Activated naive CD8-positive, alpha-beta T cell treated with anti-CD3 and anti-CD28 coated beads, Interleukin-2, amount 10 ng/mL, durations not matched to agents 7 days and 5 days (primary cell): ENCODE measurements around the gene CTBP2. TPM values are rescaled to one million over a fixed set of nuclear protein-coding genes. Genes with fewer than 3 reads are reported as not detected.

Source experiments
- ATAC-seq: fragments of 150-1000 bp; cut with Tn5 transposase; one replicate; pipeline ENCODE4 v1.10.0; 2021; ENCODE audit warnings: low read depth, moderate library complexity
- POLR2A ChIA-PET: fragments of 350-600 bp; sonication (Branson Sonifier 250); formaldehyde crosslinking; loops from one replicate; lab custom pipeline; 2021; ENCODE audit warnings: antibody characterized with exemption; lab: Charles Lee
- DNase-seq: peaks from one replicate; pipeline ENCODE4 v3.0.0; 2021
- H3K27ac Mint-ChIP-seq: one replicate; pipeline ENCODE4 v1.8.0; 2022; ENCODE audit warnings: mild to moderate bottlenecking, mixed read lengths
- H3K27me3 Mint-ChIP-seq: one replicate; pipeline ENCODE4 v1.8.0; 2022; ENCODE audit warnings: mild to moderate bottlenecking, moderate library complexity, mixed read lengths
- H3K36me3 Mint-ChIP-seq: one replicate; pipeline ENCODE4 v1.8.0; 2021; ENCODE audit warnings: mild to moderate bottlenecking, mixed read lengths
- H3K4me1 Mint-ChIP-seq: one replicate; pipeline ENCODE4 v1.8.0; 2021; ENCODE audit warnings: mixed read lengths
- H3K4me3 Mint-ChIP-seq: one replicate; pipeline ENCODE4 v1.8.0; 2022; ENCODE audit warnings: mild to moderate bottlenecking, moderate library complexity, mixed read lengths
- H3K9me3 Mint-ChIP-seq: one replicate; pipeline ENCODE4 v1.8.0; 2021; ENCODE audit warnings: mixed read lengths
- total RNA-seq, 2 experiments: library from RNA; stranded (reverse); gene quantifications; one replicate each; pipeline ENCODE4 v1.2.3, GENCODE V29; 2021

CTBP2 gene
- total RNA-seq, 2 experiments from 2014 or later: 0.94 to 1.6 TPM

DNA sequence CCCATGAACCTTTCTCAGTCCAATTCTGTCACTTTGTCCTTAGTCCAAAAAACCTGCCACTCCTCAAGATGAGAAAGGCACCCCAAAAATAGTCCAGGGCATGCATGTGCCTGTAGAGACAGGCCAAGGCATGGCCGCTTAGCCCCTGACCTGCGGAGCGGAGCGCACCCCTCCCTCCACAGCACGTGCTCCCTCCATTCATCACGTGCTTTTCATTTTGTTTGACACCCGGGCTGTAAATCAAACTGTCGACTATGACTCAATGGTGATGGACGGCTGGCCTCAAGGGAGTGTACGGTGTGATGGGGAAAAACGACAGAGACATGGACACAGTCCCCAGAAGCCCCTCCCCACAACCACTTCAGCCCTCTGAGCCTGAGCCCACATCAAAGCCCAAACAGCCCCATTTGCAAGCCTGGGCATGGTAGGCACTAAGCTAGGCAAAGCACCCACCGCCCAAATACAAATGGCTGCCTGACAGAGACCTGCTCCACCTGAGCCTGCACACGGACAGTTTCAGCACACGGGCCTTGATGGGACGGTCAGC, 127.8 kb downstream of the CTBP2 start:
- ATAC-seq (no peak), DNase-seq (no peak)
- H3K27me3 Mint-ChIP-seq: peaks cover 2% of the 10 kb centered on the region
- no peaks in the 10 kb centered on the region for H3K36me3 Mint-ChIP-seq
- no peak overlapping the region for H3K4me3 Mint-ChIP-seq
- POLR2A ChIA-PET: no interaction called here
- no peaks in the 10 kb centered on the region for H3K4me1 Mint-ChIP-seq
- H3K9me3 Mint-ChIP-seq: no peaks in the 10 kb centered on the region
- no peak overlapping the region for H3K27ac Mint-ChIP-seq

DNA sequence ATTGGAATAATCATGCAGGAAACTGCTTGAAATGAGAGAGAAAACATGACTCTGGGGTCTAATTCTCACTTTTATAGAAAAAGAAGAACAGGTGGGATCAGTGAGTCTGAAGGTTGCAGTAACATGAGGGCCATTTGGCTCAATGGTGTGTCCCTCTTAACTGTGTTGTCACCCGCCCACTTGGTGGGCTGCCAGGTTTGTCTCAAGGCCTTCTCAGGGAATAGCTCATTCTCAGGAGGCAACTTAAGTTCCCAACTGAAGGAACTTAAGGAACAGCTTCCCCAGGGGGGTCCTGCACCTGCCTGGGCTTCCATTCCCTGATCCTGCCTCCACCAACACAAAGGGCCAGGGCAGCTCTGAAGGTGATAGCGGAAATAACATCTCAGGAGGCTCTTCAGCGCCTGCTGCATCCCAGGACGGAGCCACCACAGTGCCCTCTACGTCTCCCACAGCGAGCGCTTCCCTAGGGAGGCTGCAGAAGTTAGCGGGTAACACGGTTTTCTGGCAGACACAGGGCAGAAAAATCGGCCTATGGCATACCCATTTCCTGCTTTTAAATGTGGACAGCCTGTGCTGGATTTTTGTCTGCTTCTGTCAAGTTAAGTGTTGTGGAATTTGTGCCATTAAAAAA, 129.7 kb downstream of the CTBP2 start:
- no peak overlapping the region for H3K27ac Mint-ChIP-seq
- no peak for ATAC-seq
- no peak overlapping the region for H3K4me3 Mint-ChIP-seq
- no peak for DNase-seq
- H3K36me3 Mint-ChIP-seq: no peaks in the 10 kb centered on the region
- POLR2A ChIA-PET: no interaction called here
- no peaks in the 10 kb centered on the region for H3K9me3 Mint-ChIP-seq
- no peaks in the 10 kb centered on the region for H3K4me1 Mint-ChIP-seq
- peaks cover 2% of the 10 kb centered on the region for H3K27me3 Mint-ChIP-seq

DNA sequence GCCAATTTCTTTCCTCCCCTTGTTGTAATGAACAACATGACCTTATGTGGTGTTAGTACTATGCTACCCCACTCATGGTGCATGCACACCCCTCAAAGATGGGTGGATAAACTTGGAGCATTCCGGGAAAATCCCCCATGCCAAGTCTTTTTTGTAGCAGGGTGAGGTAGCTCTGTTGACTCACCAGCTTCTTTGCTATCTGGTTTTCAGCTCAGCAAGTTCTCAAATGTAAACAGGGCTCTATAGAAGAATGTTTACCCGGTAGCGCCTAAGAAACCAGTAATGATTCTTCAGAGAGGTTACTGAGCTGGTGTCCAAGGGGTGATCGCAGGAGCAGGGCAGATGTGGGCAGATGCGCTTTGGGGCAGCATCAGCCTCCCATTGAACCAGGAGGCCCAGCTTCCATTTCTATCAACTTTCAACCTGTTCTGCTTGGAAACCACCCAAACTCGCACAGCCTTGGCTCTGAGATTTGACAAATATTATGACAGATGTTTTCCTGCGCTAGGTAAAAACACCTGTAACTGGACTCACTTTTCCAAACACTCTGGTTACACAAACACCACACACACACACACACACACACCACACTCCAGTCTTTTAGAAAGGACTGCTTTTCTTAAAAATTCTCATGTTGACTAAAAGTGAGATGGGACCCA, 130.7 kb downstream of the CTBP2 start:
- no peaks in the 10 kb centered on the region for H3K4me1 Mint-ChIP-seq
- no peaks in the 10 kb centered on the region for H3K36me3 Mint-ChIP-seq
- no peak overlapping the region for H3K27ac Mint-ChIP-seq
- no peak overlapping the region for H3K4me3 Mint-ChIP-seq
- POLR2A ChIA-PET: no interaction called here
- DNase-seq (no peak), ATAC-seq (no peak)
- peaks cover 2% of the 10 kb centered on the region for H3K27me3 Mint-ChIP-seq
- H3K9me3 Mint-ChIP-seq: no peaks in the 10 kb centered on the region

DNA sequence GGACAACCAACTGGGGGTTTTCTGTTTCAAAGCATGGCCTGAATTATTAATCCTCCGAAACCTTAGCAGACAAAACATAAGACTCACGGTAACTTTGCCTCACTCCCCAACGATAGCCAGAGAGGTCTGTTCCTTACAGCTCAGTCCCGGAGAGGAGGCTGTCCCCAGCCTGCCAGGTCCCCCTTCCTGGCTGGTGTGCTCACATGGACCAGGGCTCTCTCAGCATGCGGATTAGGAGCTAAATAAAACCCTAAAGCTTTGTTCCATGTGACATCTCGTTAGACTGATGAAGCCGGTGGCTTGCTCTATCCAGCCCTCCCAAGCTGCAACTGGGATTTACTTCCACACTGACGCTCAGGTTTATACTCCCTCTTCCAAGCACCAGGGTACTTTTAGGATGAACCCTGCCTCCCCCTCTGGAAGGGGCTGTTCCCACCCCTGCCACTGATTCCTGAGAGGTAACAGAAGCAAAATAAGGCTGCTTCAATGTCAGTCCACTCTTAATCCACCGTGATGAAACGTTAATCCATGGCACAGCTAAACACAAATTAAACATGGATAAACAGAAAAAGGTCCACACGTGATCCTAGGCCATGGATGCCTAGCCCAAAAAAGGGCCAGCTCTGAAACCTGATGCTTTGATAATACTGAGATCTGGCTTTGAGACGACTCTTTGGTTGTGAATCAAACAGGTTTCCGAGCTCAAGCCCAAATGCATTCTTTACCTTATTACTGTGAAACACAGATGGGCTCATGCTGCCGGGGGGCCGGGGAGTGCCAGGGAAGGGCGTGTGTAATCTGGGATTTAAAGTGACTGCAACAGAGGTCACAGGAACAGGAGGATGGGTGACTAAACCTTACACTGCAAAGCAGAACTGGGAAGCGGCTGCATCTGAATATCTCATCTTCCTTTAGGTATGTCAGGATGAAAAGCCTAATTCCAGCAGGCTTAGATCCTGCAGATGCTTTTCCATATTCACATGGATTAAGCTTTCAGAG, 132.2 kb downstream of the CTBP2 start:
- Mint-ChIP-seq H3K4me3 (no peak overlapping the region), H3K9me3 (no peaks in the 10 kb centered on the region), H3K27me3 (peaks cover 2% of the 10 kb centered on the region), H3K4me1 (no peaks in the 10 kb centered on the region), H3K27ac (no peak overlapping the region), H3K36me3 (no peaks in the 10 kb centered on the region)
- DNase-seq (no peak), ATAC-seq (no peak)
- POLR2A ChIA-PET: no interaction called here

DNA sequence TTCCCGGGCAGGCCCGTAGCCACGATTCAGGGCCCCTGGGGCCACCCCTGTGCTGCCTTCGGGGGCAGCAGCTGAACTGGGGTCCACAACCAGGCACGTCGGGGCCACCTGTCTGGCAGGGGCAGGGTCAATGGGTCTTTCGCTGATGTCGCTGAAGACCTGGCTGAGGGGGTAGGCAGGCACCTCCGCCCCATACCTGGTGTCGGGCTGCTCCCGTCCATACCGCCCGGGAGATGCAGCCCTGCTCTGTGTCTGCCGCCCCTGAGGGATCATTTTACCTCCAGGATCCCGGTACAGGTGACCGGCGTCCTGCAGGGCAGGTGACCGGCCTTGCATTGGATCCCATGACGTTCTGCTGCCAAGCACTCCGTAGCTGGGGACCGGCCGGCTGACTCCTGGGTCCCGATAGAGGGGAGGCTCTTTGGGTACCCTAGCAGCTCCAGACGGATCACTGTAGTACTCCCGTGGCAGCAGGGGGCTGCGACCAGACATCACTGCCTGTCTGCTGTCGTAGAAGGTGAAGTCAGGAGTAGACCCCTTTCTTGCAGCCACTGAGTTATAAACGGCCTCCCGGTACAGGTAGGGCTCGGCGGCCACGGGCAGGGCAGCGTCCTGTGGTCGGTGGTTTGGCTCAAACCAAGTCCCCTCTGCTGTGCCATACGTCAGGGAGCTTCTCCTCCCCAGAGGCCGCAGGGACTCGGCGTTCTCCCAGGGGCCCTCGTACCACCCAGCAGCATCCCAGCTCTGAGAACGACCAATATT, 133.2 kb downstream of the CTBP2 start:
- Mint-ChIP-seq H3K9me3 (no peaks in the 10 kb centered on the region), H3K36me3 (no peaks in the 10 kb centered on the region), H3K4me3 (no peak overlapping the region), H3K27ac (no peak overlapping the region), H3K27me3 (peaks cover 2% of the 10 kb centered on the region), H3K4me1 (no peaks in the 10 kb centered on the region)
- no peak for DNase-seq
- ATAC-seq: no peak
- POLR2A ChIA-PET: no interaction called here

DNA sequence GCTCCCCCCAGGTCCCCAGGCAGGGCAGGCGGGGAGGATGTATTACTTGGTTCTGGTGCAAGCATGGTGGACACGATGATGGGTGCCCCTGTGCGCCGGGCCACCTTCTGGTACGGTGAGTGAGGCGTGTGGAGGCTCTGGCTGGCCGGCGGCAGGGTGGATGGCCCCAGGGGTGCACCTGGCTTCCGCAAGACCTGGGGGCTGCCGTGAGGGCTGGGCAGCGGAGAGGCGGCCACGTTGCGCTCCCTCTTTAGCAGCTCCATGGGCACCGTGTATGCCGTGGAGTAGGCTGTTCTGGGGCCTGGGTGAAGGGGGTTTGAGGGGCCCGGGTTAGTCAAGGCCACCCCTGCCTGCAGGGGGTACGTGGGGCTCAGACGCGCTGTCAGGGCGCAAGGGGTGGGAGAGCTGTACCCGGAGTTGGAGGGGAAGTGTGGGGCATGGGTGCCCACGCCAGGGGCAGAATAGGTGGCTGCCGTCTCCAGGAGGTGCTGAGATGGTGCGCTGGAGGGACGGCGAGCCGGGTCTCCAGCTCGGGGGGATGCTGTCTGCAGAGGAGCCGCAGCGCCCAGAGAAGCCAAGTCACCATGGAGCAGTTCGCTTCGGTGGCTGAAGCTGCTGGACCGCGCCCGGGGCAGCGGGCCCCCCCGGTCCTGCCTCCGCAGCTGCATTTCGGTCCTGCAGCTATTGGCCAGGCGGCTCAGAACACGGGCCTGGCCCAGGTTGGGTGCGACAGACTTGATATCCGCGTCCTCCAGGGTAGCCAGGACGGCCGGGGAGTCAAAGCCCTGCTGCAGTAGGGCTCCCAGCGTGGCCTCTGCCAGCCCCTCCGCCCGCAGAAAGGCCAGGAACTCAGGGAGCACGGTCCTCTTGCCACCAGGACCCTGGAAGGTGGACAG, 134.1 kb downstream of the CTBP2 start:
- Mint-ChIP-seq H3K36me3 (no peaks in the 10 kb centered on the region), H3K9me3 (no peaks in the 10 kb centered on the region), H3K4me3 (no peak overlapping the region), H3K4me1 (no peaks in the 10 kb centered on the region), H3K27me3 (peaks cover 2% of the 10 kb centered on the region), H3K27ac (no peak overlapping the region)
- POLR2A ChIA-PET: no interaction called here
- DNase-seq (no peak), ATAC-seq (no peak)

DNA sequence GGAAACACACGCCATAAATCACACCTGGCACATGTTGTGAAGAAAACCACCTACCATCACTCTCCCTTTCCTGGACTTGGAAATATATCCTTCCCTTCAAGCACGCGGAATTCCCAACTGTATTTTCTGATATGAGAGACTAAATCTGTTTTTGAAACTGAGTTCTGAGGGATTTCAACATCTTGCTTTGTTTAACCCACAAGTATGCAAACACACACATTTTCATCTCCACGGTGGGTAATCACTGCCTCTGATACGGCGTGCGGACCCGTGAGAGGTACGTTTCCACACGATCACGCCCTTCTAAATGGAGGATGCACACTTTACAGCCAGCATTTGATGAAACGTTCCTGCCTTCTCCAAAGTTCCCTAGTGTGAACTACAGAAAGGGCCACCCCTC, 135.0 kb downstream of the CTBP2 start:
- Mint-ChIP-seq H3K9me3 (no peaks in the 10 kb centered on the region), H3K4me1 (no peaks in the 10 kb centered on the region), H3K4me3 (no peak overlapping the region), H3K27ac (no peak overlapping the region), H3K27me3 (peaks cover 2% of the 10 kb centered on the region), H3K36me3 (no peaks in the 10 kb centered on the region)
- ATAC-seq (no peak), DNase-seq (no peak)
- POLR2A ChIA-PET: no interaction called here

DNA sequence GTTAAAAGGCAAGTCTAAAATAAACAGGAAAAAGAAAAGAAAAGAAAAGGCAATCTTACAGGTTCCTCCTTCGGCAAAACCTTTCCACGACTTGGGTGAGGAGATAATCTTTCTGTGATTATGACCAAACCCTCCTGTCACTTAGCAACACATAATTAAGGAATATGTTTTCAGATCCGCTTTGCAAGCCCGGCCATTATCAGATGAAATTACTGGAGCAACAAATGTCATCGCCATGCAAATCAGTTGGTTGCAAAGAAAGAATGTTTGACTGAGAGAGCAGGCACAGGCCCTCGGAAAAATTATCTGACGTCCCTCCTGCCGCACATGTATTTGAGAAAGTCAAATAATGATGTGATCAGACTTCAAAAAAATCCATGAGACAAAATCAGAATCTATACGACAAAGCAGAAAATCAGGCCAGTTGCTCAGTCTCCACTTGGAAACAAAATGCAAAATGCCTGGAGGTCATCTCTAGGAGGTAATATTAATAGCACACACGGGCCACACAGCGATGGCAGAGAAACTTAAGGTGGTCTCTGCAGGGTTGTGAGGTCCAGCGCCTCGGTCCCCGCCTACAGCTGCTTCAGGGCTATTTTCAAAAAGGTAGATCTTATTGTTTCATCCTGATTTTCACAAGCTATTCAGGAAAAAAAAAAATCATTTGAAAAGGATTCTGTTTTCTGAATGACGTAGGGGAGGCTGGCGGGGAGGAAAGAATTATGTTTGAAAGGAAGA, 135.7 kb downstream of the CTBP2 start:
- no peaks in the 10 kb centered on the region for H3K4me1 Mint-ChIP-seq
- POLR2A ChIA-PET: no interaction called here
- H3K27ac Mint-ChIP-seq: no peak overlapping the region
- H3K4me3 Mint-ChIP-seq: no peak overlapping the region
- peaks cover 2% of the 10 kb centered on the region for H3K27me3 Mint-ChIP-seq
- DNase-seq: no peak
- ATAC-seq: no peak
- H3K9me3 Mint-ChIP-seq: peaks cover under 1% of the 10 kb centered on the region
- no peaks in the 10 kb centered on the region for H3K36me3 Mint-ChIP-seq

DNA sequence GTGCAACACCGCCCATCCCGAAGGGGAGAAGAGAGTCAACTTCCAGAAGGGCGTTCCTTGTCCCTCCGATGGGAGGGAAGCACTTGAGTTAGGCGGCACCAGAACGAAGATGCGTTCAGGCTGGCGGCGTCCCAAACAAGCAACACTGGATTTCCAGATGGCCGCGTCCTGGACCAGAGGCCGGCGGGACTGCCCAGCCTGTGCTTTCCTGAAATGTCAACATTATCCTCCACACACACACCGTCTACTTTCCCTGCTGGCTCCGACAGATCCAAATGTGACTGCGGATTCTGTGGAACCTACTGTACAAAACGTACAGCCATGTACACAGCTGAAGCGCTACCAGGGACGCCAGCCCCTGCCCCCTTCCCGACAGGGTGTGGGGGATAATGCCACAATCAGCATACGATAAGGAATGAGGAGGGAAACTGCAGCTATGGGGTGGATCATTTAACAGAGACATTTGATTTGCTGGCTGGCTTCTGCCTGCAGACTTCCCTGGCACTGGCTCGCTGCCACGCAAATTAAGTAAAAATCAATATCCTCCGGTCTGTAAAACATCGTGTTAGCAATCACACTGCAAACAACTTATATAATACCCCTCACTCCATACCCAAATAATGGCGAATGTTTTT, 136.4 kb downstream of the CTBP2 start:
- Mint-ChIP-seq H3K4me3 (no peak overlapping the region), H3K4me1 (no peaks in the 10 kb centered on the region), H3K36me3 (no peaks in the 10 kb centered on the region), H3K27me3 (peaks cover 5% of the 10 kb centered on the region), H3K27ac (no peak overlapping the region), H3K9me3 (peaks cover 3% of the 10 kb centered on the region)
- POLR2A ChIA-PET: no interaction called here
- DNase-seq: no peak
- no peak for ATAC-seq

DNA sequence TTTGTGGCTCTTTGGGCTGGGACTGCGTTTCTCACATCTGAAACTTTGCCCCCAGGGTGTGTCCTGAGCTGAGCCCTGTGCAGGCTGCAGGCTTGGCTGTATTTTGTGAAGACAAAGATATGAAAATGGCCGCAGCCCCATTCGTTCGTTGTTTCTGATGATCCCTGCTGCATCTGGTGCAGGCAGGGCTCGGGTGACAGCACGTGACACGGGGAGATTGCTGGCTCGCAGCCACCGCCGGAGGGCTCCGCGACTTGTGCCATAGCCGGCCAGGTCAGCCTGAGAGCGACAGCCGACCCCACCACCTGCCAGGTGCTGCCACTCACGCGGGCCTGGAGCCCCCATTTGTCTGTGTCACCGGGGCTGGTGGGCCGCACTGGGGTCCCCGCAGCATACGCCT, 137.1 kb downstream of the CTBP2 start:
- DNase-seq: no peak
- ATAC-seq: no peak
- H3K27me3 Mint-ChIP-seq: peaks cover 9% of the 10 kb centered on the region
- no peaks in the 10 kb centered on the region for H3K36me3 Mint-ChIP-seq
- POLR2A ChIA-PET: no interaction called here
- peaks cover 3% of the 10 kb centered on the region for H3K9me3 Mint-ChIP-seq
- no peak overlapping the region for H3K4me3 Mint-ChIP-seq
- H3K4me1 Mint-ChIP-seq: no peaks in the 10 kb centered on the region
- H3K27ac Mint-ChIP-seq: no peak overlapping the region

DNA sequence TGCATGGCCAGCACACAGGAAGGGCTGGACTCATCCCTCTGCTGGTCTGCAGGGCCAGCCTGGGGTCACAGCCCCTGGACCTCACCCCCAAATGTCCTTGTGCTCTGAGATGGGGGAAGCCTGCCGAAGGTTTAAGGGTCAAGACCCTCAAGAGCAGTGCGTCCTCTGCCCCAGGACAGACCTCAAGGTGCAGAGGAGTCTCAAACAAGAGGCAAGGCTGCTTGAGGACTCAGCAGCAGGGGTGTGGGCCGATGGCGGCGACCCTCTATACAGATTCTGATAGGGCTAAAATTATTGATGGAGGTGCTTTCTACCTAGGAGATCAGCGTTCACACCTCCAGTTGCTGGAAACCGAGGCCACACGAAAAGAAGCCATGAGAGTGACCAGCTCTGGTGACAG, 137.7 kb downstream of the CTBP2 start:
- Mint-ChIP-seq H3K4me1 (no peaks in the 10 kb centered on the region), H3K4me3 (no peak overlapping the region), H3K27me3 (peaks cover 11% of the 10 kb centered on the region), H3K27ac (no peak overlapping the region), H3K36me3 (no peaks in the 10 kb centered on the region), H3K9me3 (peaks cover 3% of the 10 kb centered on the region)
- no peak for DNase-seq
- no peak for ATAC-seq
- POLR2A ChIA-PET: no interaction called here
